Measurements from ENCODE around the gene SYT9.

GRCh38 chr11:7490054-7490453, 238.3 kb downstream of the SYT9 start:
- TF ChIP-seq CTCF (IDR thresholded peaks at IDR 0.05): no peak
- no peak for TF ChIP-seq POLR2A (IDR thresholded peaks at IDR 0.05)

Data from stomach (tissue), 4 donors.